Activated naive CD4-positive, alpha-beta T cell treated with anti-CD3 and anti-CD28 coated beads for 36 hours (primary cell): ENCODE data around the gene GABARAP. TPM values are rescaled to one million over a fixed set of nuclear protein-coding genes. Genes with fewer than 3 reads are reported as not detected.

ENCODE experiments used
- CTCF ChIA-PET: fragments of 350-600 bp; sonication (Branson Sonifier 250); formaldehyde crosslinking; loops from one replicate; lab custom pipeline; 2021; ENCODE audit warnings: antibody characterized with exemption; lab: Charles Lee
- DNase-seq: peaks from one replicate; pipeline ENCODE4 v3.0.0-alpha.2; 2020
- H3K27ac Mint-ChIP-seq: one replicate; pipeline ENCODE4 v1.8.0; 2021; ENCODE audit warnings: mild to moderate bottlenecking, mixed read lengths
- H3K27me3 Mint-ChIP-seq: one replicate; pipeline ENCODE4 v1.8.0; 2021; ENCODE audit warnings: low read depth, mixed read lengths
- H3K36me3 Mint-ChIP-seq: one replicate; pipeline ENCODE4 v1.8.0; 2021; ENCODE audit warnings: low read depth, mixed read lengths
- H3K4me1 Mint-ChIP-seq: one replicate; pipeline ENCODE4 v1.8.0; 2021; ENCODE audit warnings: low read depth, mixed read lengths
- H3K4me3 Mint-ChIP-seq: one replicate; pipeline ENCODE4 v1.8.0; 2021; ENCODE audit warnings: mild to moderate bottlenecking, moderate library complexity, mixed read lengths
- H3K9me3 Mint-ChIP-seq: one replicate; pipeline ENCODE4 v1.8.0; 2021; ENCODE audit warnings: mixed read lengths
- intact Hi-C: fragments of 100-400 bp; cut with micrococcal nuclease; formaldehyde crosslinking; loops from one replicate; pipeline ENCODE4 v1.15.1; 2023
- total RNA-seq, 2 experiments: library from RNA; stranded (reverse); gene quantifications; one replicate each; pipeline ENCODE4 v1.2.3, GENCODE V29; 2021

The GABARAP gene
- 100 to 1,000 TPM; 137 to 152 TPM for total RNA-seq

DNA sequence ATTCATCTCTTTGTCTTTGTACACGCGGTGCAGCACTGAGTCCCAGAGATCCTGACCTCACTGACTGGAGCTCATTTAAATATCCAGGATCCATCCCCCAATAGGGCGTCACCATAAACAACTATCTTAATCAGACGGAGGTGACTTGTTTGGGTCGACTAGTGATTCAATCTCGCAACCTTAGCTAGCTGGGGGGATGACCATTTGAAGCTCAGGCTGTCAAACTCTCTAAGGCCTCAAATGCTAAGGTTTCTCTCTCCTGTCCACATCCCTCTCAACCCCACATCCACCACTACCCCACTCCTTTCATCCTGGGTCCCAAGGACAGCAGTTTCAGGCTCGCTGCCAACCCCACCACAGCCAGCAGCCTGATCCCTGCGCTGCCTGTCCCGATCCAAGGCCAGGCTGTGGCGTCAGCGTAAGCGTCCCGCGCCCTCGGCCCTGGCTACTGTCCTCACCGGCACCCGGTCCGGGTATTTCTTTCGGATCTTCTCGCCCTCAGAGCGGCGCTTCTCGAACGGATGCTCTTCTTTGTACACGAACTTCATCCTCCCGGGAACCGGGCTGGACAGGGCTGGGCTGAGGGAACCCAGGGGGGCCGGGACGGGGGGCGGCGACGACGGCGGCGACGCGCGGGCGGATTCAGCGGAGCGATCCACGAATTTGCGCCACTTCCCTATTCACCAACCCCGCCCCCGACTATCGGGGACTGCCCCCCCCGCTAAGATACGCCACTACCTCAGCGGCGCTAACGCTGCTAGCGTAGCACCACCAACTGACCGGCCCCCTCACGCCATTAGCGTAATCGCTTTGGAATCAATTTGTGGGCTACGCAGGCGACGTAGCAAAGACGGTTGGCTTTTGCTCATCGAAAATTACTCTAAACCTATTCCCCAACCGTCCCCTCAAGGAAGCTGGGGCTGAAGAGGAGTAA lies at the start of gene GABARAP:
GABARAP (minus strand) TSS at position 667 of the 934 bp plus-strand sequence; CDS start at position 548, 119 bp downstream.
- H3K9me3 Mint-ChIP-seq = no peaks in the 10 kb centered on the region
- intact Hi-C loops = no loop called here
- peaks cover 39% of the 10 kb centered on the region for H3K4me1 Mint-ChIP-seq
- H3K36me3 Mint-ChIP-seq = peaks cover 34% of the 10 kb centered on the region
- peak within 1 kb of the TSS; percentile 98 for H3K27ac Mint-ChIP-seq
- CTCF ChIA-PET = interaction anchor here (0.9 to 2.7 kb wide), 4 partner anchors 22 to 239 kb away, joined by 3 to 16 read pairs (median 3); partner anchors contain the start of genes ACADVL, DLG4 and SLC35G6
- no peaks in the 10 kb centered on the region for H3K27me3 Mint-ChIP-seq
- peak within 1 kb of the TSS; percentile 94 for H3K4me3 Mint-ChIP-seq
- DNase-seq = peak; percentile 93

- peaks cover 9% of the 10 kb centered on the region for H3K4me1 Mint-ChIP-seq
- no peaks in the 10 kb centered on the region for H3K9me3 Mint-ChIP-seq
- CTCF ChIA-PET = no interaction called here
- H3K27ac Mint-ChIP-seq = no peak overlapping the region
- H3K36me3 Mint-ChIP-seq = no peaks in the 10 kb centered on the region
- intact Hi-C loops = no loop called here
- DNase-seq = no peak
- H3K27me3 Mint-ChIP-seq = peaks cover 17% of the 10 kb centered on the region
- no peak overlapping the region for H3K4me3 Mint-ChIP-seq
Observed at GRCh38 chr17:7290685-7291084, 48.4 kb upstream of the GABARAP start.

DNA sequence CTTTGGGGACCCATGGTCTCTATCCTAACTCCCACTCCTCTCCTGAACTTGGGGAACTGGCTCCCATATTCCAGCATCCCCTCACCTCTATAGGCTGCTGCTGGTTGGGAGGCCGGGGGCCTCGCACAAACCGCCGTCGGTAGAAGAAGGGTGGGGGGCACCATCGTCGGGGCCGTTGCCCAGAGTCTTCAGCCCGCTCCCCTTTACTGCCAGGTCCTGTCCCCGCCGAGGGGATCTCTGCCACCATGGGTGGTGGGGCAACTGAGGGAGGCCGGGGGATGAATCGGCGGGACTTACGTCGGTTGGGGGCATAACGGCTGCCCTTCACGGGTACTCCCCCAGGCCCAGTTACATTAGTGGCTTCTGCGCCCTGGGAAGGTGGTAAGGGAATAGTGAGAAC lies 47.9 kb upstream of the GABARAP start:
- Mint-ChIP-seq H3K36me3 (no peaks in the 10 kb centered on the region), H3K4me3 (no peak overlapping the region), H3K27ac (no peak overlapping the region), H3K27me3 (peaks cover 12% of the 10 kb centered on the region), H3K9me3 (no peaks in the 10 kb centered on the region), H3K4me1 (peaks cover 7% of the 10 kb centered on the region)
- CTCF ChIA-PET = no interaction called here
- no peak for DNase-seq
- intact Hi-C loops = no loop called here

- Mint-ChIP-seq H3K9me3 (no peaks in the 10 kb centered on the region), H3K36me3 (no peaks in the 10 kb centered on the region), H3K4me1 (peaks cover 3% of the 10 kb centered on the region), H3K27me3 (peaks cover 9% of the 10 kb centered on the region), H3K4me3 (no peak overlapping the region), H3K27ac (no peak overlapping the region)
- intact Hi-C loops = no loop called here
- CTCF ChIA-PET = interaction anchor here (1.2 kb wide), 1 partner anchor 8 kb away, joined by 3 read pairs; no protein-coding TSS in a partner anchor
- DNase-seq = no peak
Observed at GRCh38 chr17:7289256-7290032, 47.2 kb upstream of the GABARAP start.

DNA sequence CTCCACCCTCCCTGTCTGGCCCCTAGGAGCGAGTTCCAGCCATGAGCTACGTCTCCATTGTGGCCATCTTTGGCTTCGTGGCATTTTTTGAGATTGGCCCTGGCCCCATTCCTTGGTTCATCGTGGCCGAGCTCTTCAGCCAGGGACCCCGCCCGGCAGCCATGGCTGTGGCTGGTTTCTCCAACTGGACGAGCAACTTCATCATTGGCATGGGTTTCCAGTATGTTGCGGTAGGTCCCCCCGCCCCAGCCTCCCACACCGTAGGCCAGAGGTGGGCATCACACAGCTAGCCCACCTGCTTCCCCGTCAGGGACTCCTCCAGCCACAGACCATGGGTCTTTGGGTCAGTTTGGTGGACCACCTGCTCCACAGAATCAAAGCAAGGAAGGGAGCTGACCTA lies 43.4 kb upstream of the GABARAP start:
- peaks cover 19% of the 10 kb centered on the region for H3K4me1 Mint-ChIP-seq
- no peaks in the 10 kb centered on the region for H3K9me3 Mint-ChIP-seq
- H3K36me3 Mint-ChIP-seq = no peaks in the 10 kb centered on the region
- DNase-seq = no peak
- CTCF ChIA-PET = interaction anchor here (1.1 to 2.9 kb wide), 3 partner anchors 11 to 70 kb away, joined by 3 to 9 read pairs (median 4); no protein-coding TSS in a partner anchor
- no peak overlapping the region for H3K27ac Mint-ChIP-seq
- no peak overlapping the region for H3K4me3 Mint-ChIP-seq
- intact Hi-C loops = no loop called here
- peaks cover 17% of the 10 kb centered on the region for H3K27me3 Mint-ChIP-seq

- CTCF ChIA-PET = interaction anchor here (1.0 to 2.9 kb wide), 4 partner anchors 8 to 13 kb away, joined by 3 to 9 read pairs (median 4); no protein-coding TSS in a partner anchor
- H3K27ac Mint-ChIP-seq = no peak overlapping the region
- H3K4me3 Mint-ChIP-seq = no peak overlapping the region
- no peak for DNase-seq
- intact Hi-C loops = loop anchor here (5.0 kb wide), 1 partner anchor 238 kb away; no protein-coding TSS in a partner anchor
- H3K36me3 Mint-ChIP-seq = no peaks in the 10 kb centered on the region
- no peaks in the 10 kb centered on the region for H3K9me3 Mint-ChIP-seq
- H3K27me3 Mint-ChIP-seq = peaks cover 17% of the 10 kb centered on the region
- H3K4me1 Mint-ChIP-seq = peaks cover 20% of the 10 kb centered on the region
Observed at GRCh38 chr17:7284911-7285310, 42.7 kb upstream of the GABARAP start.

DNA sequence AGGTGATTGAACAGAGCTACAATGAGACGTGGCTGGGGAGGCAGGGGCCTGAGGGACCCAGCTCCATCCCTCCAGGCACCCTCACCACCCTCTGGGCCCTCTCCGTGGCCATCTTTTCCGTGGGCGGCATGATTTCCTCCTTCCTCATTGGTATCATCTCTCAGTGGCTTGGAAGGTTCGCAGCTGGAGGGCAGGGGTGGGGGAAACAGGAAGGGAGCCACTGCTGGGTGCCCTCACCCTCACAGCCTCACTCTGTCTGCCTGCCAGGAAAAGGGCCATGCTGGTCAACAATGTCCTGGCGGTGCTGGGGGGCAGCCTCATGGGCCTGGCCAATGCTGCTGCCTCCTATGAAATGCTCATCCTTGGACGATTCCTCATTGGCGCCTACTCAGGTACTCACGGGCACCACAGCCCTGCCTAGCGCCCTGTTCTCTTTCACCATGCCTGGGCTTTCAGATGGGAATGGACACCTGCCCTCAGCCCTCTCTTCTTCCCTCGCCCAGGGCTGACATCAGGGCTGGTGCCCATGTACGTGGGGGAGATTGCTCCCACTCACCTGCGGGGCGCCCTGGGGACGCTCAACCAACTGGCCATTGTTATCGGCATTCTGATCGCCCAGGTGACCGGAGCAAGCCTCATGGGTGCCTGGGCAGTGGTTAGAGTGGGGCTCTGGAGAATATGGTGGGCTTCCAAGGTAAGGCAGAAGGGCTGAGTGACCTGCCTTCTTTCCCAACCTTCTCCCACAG lies 41.4 kb upstream of the GABARAP start:
- Mint-ChIP-seq H3K9me3 (no peaks in the 10 kb centered on the region), H3K36me3 (no peaks in the 10 kb centered on the region), H3K4me1 (peaks cover 20% of the 10 kb centered on the region), H3K27me3 (peaks cover 17% of the 10 kb centered on the region), H3K4me3 (no peak overlapping the region), H3K27ac (no peak overlapping the region)
- CTCF ChIA-PET = interaction anchor here (0.8 to 2.9 kb wide), 4 partner anchors 10 to 13 kb away, joined by 3 to 9 read pairs (median 4); no protein-coding TSS in a partner anchor
- intact Hi-C loops = loop anchor here (5.0 kb wide), 1 partner anchor 236 kb away; no protein-coding TSS in a partner anchor
- no peak for DNase-seq

GRCh38 chr17:7282752-7283321 lies 40.6 kb upstream of the GABARAP start:
- intact Hi-C loops = loop anchor here (5.0 kb wide), 1 partner anchor 236 kb away; no protein-coding TSS in a partner anchor
- no peaks in the 10 kb centered on the region for H3K36me3 Mint-ChIP-seq
- H3K27me3 Mint-ChIP-seq = peaks cover 17% of the 10 kb centered on the region
- CTCF ChIA-PET = interaction anchor here (0.8 to 1.0 kb wide), 2 partner anchors 13 to 106 kb away, joined by 3 to 4 read pairs; no protein-coding TSS in a partner anchor
- H3K4me3 Mint-ChIP-seq = peak overlapping the region; percentile 32
- peaks cover 20% of the 10 kb centered on the region for H3K4me1 Mint-ChIP-seq
- DNase-seq = peak; percentile 16
- H3K27ac Mint-ChIP-seq = no peak overlapping the region
- no peaks in the 10 kb centered on the region for H3K9me3 Mint-ChIP-seq

GRCh38 chr17:7281953-7282751 lies 39.9 kb upstream of the GABARAP start:
- H3K4me1 Mint-ChIP-seq = peaks cover 20% of the 10 kb centered on the region
- peak; percentile 16 for DNase-seq
- no peaks in the 10 kb centered on the region for H3K36me3 Mint-ChIP-seq
- no peak overlapping the region for H3K27ac Mint-ChIP-seq
- H3K9me3 Mint-ChIP-seq = no peaks in the 10 kb centered on the region
- intact Hi-C loops = loop anchor here (1.0 to 5.0 kb wide), 3 partner anchors 30 to 405 kb away; partner anchors contain the start of genes ELP5 and TP53
- CTCF ChIA-PET = interaction anchor here (1.0 to 2.5 kb wide), 2 partner anchors 15 to 107 kb away, joined by 3 to 45 read pairs; no protein-coding TSS in a partner anchor
- peaks cover 17% of the 10 kb centered on the region for H3K27me3 Mint-ChIP-seq
- peak overlapping the region; percentile 74 for H3K4me3 Mint-ChIP-seq

GRCh38 chr17:7281074-7281952 lies 39.1 kb upstream of the GABARAP start, which contains the start of gene SLC2A4:
TSS of gene SLC2A4 (plus strand) at chr17:7281718. CDS start at chr17:7281935, 217 bp downstream.
- CTCF ChIA-PET = interaction anchor here (0.6 to 2.5 kb wide), 11 partner anchors 10 to 271 kb away, joined by 3 to 45 read pairs (median 4); partner anchors contain the start of gene NEURL4
- no peak within 1 kb of the TSS for H3K27ac Mint-ChIP-seq
- H3K4me3 Mint-ChIP-seq = peak within 1 kb of the TSS; percentile 74
- no peaks in the 10 kb centered on the region for H3K9me3 Mint-ChIP-seq
- peaks cover 17% of the 10 kb centered on the region for H3K27me3 Mint-ChIP-seq
- peak; percentile 93 for DNase-seq
- H3K36me3 Mint-ChIP-seq = no peaks in the 10 kb centered on the region
- H3K4me1 Mint-ChIP-seq = peaks cover 20% of the 10 kb centered on the region
- intact Hi-C loops = loop anchor here (1.0 to 5.0 kb wide), 3 partner anchors 29 to 405 kb away; partner anchors contain the start of genes ELP5 and TP53
